OCI-LY7 (cell line): ENCODE data around the gene CBLL2. TPM values are rescaled to one million over a fixed set of nuclear protein-coding genes. Genes with fewer than 3 reads are reported as not detected.

ENCODE experiments used
- BruUV-seq: library from RNA; stranded (reverse); fragments of 400-500 nt; replicated peaks from 2 replicates; lab custom pipeline; 2021; lab: Mats Ljungman, UMichigan
- CTCF ChIA-PET: fragments of 300-600 bp; sonication (Branson Sonifier 250); formaldehyde crosslinking; loops from one replicate; lab custom pipeline; 2022; ENCODE audit warnings: antibody characterized with exemption; ENCODE audit not compliant: unreplicated experiment; lab: Charles Lee
- POLR2A ChIA-PET: fragments of 300-600 bp; sonication (Branson Sonifier 250); formaldehyde crosslinking; loops from one replicate; lab custom pipeline; 2022; ENCODE audit warnings: antibody characterized with exemption; lab: Charles Lee
- DNase-seq: peaks from one replicate; pipeline ENCODE4 v3.0.0-alpha.2; 2015; ENCODE audit warnings: low spot score
- H2AFZ ChIP-seq: fragments of 200-600 bp; sonication (generic), shearing (Covaris generic); 2 replicates; pipeline ENCODE4 v1.6.1; 2014; ENCODE audit warnings: mild to moderate bottlenecking, antibody characterized with exemption, low read length, moderate library complexity
- H3K27ac ChIP-seq: fragments of 200-600 bp; sonication (generic); 2 replicates; pipeline ENCODE4 v1.5.1; 2014; ENCODE audit warnings: mixed run types, low read depth, mild to moderate bottlenecking, moderate library complexity, low read length, inconsistent platforms; ENCODE audit not compliant: poor library complexity, severe bottlenecking
- H3K36me3 ChIP-seq: fragments of 200-600 bp; sonication (generic); 2 replicates; pipeline ENCODE4 v1.6.1; 2014; ENCODE audit warnings: mild to moderate bottlenecking, antibody characterized with exemption, low read length, moderate library complexity, mixed read lengths; ENCODE audit not compliant: insufficient read depth
- H3K4me1 ChIP-seq: fragments of 200-600 bp; sonication (generic); 2 replicates; pipeline ENCODE4 v1.5.1; 2014; ENCODE audit warnings: mild to moderate bottlenecking, low read length; ENCODE audit not compliant: insufficient read depth, poor library complexity, severe bottlenecking
- H3K4me2 ChIP-seq: fragments of 200-600 bp; sonication (generic); 2 replicates; pipeline ENCODE4 v1.6.1; 2014; ENCODE audit warnings: mild to moderate bottlenecking, low read length
- H3K4me3 ChIP-seq: fragments of 200-600 bp; sonication (generic); 2 replicates; pipeline ENCODE4 v1.5.1; 2014; ENCODE audit warnings: mild to moderate bottlenecking, low read depth, low read length; ENCODE audit not compliant: poor library complexity, severe bottlenecking
- H3K79me2 ChIP-seq: fragments of 200-600 bp; sonication (generic); 2 replicates; pipeline ENCODE4 v1.6.1; 2016; ENCODE audit warnings: low read depth, mild to moderate bottlenecking, low read length, moderate library complexity, mixed read lengths; ENCODE audit not compliant: insufficient read depth
- H3K9me2 ChIP-seq: fragments of 200-600 bp; sonication (generic); 2 replicates; pipeline ENCODE4 v1.6.1; 2016; ENCODE audit warnings: mild to moderate bottlenecking, low read length, mixed read lengths; ENCODE audit not compliant: insufficient read depth
- H3K9me3 ChIP-seq: fragments of 200-600 bp; sonication (generic); 2 replicates; pipeline ENCODE4 v1.6.1; 2014; ENCODE audit warnings: mild to moderate bottlenecking, mixed run types, low read length, mixed read lengths
- H4K20me1 ChIP-seq: fragments of 200-600 bp; sonication (generic); 2 replicates; pipeline ENCODE4 v1.6.1; 2014; ENCODE audit warnings: mild to moderate bottlenecking, antibody characterized with exemption, low read length, moderate library complexity, mixed read lengths; ENCODE audit not compliant: insufficient read depth
- EZH2phosphoT487 ChIP-seq: fragments of 200-600 bp; sonication (generic); IDR thresholded peaks from 2 replicates; pipeline ENCODE4 v1.6.1; 2018; ENCODE audit warnings: low read depth, borderline replicate concordance, mild to moderate bottlenecking, mixed run types, antibody characterized with exemption, low read length, moderate library complexity, mixed read lengths
- intact Hi-C: fragments of 100-400 bp; cut with micrococcal nuclease; formaldehyde crosslinking; loops from one replicate; pipeline ENCODE4 v1.10.0; 2022; ENCODE audit not compliant: unreplicated experiment
- total RNA-seq, 2 experiments: library from RNA; depleted of rRNA in 1 of 2; stranded (reverse); fragments of >200 nt in 1 of 2; shearing (Covaris generic) in 1 of 2; gene quantifications; 2 replicates each; pipeline ENCODE4 v1.2.3, GENCODE V29; 2014 to 2022
- TF ChIP-seq, protein P1 (sequence below): fragments of 200-600 bp; sonication (generic); conservative IDR thresholded peaks from 2 replicates; pipeline ENCODE4 v1.5.1; 2014; ENCODE audit warnings: mild to moderate bottlenecking, antibody characterized with exemption, low read length, moderate library complexity, mixed read lengths

Gene CBLL2
- total RNA-seq, 2 experiments from 2014 or later: not detected

DNA sequence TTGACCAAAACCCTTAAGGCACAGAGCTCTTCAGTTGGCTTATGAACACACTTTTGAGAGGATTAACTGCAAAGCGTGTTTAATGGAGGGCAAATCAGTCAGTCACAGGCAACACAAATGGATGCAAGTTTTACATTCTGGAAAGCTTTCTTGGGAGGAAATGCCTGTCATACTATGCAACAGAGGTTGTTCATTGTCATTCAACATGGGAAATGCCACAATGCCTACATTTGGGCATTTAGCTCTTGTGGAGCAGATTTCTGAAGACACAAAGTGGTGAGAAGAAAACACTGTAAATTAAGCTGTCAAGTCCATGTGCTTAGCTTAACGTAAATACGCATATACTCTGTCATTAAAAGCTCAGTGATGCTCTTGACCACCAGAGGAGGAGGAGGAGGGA is 41.1 kb downstream of the CBLL2 start:
- Histone ChIP-seq H3K36me3 (no peaks in the 10 kb centered on the region), H3K79me2 (no peaks in the 10 kb centered on the region), H3K4me2 (no peak overlapping the region), H3K4me3 (no peak overlapping the region), H4K20me1 (no peaks in the 10 kb centered on the region), H3K9me3 (no peaks in the 10 kb centered on the region), H2AFZ (no peak overlapping the region), H3K9me2 (no peaks in the 10 kb centered on the region), H3K27ac (no peak overlapping the region), H3K4me1 (no peaks in the 10 kb centered on the region)
- no TSS peak for BruUV-seq
- ChIA-PET CTCF (no interaction called here), POLR2A (interaction anchor here (0.6 kb wide), 1 partner anchor 435 kb away, joined by 8 read pairs; no protein-coding TSS in a partner anchor)
- TF ChIP-seq, protein P1, sequence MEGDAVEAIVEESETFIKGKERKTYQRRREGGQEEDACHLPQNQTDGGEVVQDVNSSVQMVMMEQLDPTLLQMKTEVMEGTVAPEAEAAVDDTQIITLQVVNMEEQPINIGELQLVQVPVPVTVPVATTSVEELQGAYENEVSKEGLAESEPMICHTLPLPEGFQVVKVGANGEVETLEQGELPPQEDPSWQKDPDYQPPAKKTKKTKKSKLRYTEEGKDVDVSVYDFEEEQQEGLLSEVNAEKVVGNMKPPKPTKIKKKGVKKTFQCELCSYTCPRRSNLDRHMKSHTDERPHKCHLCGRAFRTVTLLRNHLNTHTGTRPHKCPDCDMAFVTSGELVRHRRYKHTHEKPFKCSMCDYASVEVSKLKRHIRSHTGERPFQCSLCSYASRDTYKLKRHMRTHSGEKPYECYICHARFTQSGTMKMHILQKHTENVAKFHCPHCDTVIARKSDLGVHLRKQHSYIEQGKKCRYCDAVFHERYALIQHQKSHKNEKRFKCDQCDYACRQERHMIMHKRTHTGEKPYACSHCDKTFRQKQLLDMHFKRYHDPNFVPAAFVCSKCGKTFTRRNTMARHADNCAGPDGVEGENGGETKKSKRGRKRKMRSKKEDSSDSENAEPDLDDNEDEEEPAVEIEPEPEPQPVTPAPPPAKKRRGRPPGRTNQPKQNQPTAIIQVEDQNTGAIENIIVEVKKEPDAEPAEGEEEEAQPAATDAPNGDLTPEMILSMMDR: no peak
- no peak for TF ChIP-seq EZH2phosphoT487
- intact Hi-C loops: no loop called here
- DNase-seq: no peak

DNA sequence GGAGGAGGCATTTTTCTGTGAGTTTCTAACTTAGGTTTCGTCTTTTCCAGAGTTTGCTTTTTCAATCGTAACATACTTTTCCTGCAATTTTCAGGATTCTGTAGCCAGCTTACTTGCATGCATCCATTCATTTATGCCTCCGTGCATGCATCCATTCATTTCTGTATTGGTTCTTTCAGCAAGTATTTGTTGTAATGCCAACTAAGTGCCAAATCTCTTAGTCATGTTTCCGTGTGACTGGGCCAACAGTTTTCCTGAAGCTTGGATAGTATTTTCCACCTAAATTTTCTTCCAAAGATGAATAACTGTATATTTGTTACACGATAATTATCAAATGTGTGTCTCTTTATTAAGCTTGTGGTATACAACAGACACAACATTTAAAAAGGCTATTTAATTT is 41.5 kb downstream of the CBLL2 start:
- intact Hi-C loops: no loop called here
- TF ChIP-seq, protein P1: no peak
- TF ChIP-seq EZH2phosphoT487: no peak
- Histone ChIP-seq H4K20me1 (no peaks in the 10 kb centered on the region), H3K4me2 (no peak overlapping the region), H3K4me1 (no peaks in the 10 kb centered on the region), H3K9me2 (no peaks in the 10 kb centered on the region), H3K27ac (no peak overlapping the region), H3K36me3 (no peaks in the 10 kb centered on the region), H2AFZ (no peak overlapping the region), H3K79me2 (no peaks in the 10 kb centered on the region), H3K9me3 (no peaks in the 10 kb centered on the region), H3K4me3 (no peak overlapping the region)
- CTCF ChIA-PET: no interaction called here
- no peak for DNase-seq
- no TSS peak for BruUV-seq
- POLR2A ChIA-PET: interaction anchor here (0.6 kb wide), 1 partner anchor 436 kb away, joined by 8 read pairs; no protein-coding TSS in a partner anchor

- Histone ChIP-seq H3K4me3 (no peak overlapping the region), H3K9me3 (no peaks in the 10 kb centered on the region), H3K27ac (no peak overlapping the region), H4K20me1 (no peaks in the 10 kb centered on the region), H3K4me2 (no peak overlapping the region), H3K9me2 (no peaks in the 10 kb centered on the region), H3K4me1 (no peaks in the 10 kb centered on the region), H3K79me2 (no peaks in the 10 kb centered on the region), H3K36me3 (no peaks in the 10 kb centered on the region), H2AFZ (no peak overlapping the region)
- ChIA-PET POLR2A (no interaction called here), CTCF (no interaction called here)
- no TSS peak for BruUV-seq
- TF ChIP-seq, protein P1: no peak
- no peak for TF ChIP-seq EZH2phosphoT487
- DNase-seq: no peak
- intact Hi-C loops: no loop called here
Measured at GRCh38 chrX:22314692-22315091, 42.0 kb downstream of the CBLL2 start.
